HG03280 (cell line): ENCODE data around the gene PLN.
A peak's percentile ranks its signal among the peaks of the same experiment; 100 is the strongest.

Source experiments
- ATAC-seq: cut with Tn5 transposase; IDR thresholded peaks from one replicate; pipeline ENCODE4 v1.9.1; 2021; ENCODE audit warnings: mild to moderate bottlenecking, moderate library complexity; ENCODE audit not compliant: unreplicated experiment

PLN gene

DNA sequence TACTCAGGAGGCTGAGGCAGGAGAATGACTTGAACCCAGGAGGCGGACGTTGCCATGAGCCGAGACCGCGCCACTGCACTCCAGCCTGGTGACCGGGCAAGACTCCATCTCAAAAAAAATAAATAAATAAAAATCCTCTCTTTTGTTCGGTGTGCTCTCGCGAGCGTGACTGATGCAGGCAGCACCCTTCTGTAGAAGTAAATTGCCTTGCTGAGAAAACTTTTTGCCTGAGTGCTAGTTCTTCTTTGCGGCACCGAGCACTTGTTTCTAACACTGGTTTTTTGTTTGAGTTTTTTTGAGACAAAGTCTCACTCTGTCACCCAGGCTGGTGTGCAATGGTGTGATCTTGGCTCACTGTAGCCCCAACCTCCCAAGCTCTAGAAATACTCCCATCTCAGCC lies 30.5 kb downstream of the PLN start:
- ATAC-seq = no peak

DNA sequence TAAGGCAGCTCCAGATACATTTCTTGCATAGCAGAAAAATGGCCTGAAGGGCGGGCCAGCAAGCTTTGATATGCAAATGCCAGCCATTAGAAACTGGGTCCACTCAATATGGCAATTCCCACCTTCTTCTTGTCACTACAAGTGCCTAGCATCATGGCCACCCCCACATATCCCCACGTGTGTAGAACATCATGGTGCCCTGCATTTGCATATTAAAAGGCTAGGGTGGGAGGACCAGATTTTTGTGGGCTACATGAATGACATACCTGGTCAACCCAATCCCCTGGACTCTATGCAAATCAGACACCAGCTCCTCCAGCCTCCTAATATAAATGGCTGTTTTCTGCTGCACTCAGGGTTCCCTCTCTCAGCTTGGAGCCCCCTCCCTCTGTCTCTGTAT lies 31.7 kb downstream of the PLN start:
- no peak for ATAC-seq

DNA sequence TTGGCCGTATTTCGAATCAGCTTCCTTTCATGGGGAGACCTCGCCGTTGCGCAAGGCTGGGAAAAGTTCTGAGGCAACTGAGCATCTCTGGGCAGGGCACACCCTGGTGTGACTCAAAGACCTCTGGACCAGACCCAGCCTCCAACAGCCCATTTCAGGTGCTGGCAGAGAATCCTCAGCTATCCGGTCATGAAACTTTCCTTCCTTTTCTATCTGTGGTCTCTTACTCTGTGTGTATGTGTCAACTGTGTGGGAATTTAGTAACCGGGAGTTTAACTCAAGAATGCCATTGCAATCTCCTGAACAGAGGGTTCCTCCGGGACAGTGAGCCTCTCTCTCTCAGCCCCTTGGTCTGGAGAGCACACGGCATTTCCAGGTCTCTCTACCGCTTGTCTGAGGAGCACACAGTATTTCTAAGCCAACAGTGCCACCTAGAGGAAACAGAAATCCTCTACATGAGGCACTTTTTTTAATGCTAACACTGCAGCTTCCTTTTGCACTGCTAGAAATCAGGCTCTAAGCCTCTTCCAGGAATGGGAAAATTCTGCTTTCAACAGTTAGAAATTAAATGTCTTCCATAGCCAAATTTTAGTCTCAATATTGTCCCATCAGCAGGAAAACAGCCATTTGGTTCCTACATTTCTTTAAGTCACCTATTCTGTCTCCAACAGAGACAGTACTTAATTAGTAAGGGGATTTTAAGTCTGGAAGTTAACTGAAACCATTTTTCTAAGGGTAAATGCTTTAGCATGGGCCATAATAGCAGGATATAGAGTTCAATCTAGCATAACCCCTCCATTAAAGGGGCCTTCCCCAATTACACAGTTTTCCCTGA lies 32.7 kb downstream of the PLN start:
- ATAC-seq = peak; percentile 72

DNA sequence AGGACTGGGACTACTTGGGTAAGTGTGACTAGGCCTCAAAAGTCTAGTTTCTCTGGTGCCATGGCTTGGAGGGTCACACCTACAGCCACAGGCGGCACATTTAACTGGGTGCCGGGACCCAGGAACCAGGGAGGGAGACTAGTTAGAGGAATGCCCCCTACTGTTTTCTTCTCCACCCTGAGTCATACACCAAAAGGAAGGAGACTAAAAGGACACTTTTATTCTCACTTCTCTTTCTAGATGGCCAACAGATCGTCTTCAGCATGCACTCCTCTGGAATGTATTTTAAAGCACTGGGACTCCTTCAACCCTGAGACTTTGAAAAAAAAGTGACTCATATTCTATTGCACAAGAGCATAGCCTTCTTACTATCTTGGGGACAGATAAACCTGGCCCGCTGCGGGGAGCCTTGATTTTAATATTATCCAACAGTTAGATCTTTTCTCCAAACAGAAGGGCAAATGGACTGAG lies 33.4 kb downstream of the PLN start:
- ATAC-seq = no peak

- no peak for ATAC-seq
Observed at GRCh38 chr6:118584911-118585310, 36.8 kb downstream of the PLN start.

DNA sequence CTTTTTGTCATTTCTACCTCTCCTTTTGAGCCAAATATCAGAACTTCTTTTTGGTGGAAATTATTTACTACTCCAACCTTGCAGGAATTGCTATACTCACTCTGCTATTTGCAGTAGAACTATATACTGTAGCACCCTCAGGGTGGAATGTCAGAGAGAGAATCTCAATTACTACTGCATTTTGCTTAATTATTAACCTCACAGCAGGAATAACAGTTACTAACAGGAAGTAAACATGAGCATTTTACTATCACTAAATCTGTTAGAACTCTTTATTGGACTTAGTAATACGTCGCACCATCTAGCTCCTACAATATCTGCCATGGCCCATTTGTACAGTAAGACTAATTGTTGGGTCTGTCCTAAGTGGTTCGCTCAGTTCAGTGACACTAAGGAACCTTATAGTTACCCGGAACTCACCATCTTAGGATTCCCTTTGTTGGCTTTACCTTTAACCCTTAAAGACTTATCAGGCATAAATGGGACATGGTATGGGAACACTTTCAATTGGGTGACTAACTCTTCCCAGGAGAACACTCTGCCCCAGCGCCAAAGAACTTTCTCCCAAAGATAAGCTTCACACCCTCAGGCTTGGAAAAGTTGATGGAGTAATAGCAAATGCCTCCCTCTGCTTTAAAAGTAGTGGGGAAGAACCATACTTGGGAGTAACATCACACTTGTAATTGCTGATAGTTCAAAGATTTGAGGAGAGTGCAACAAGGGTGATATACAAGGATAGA lies 38.8 kb downstream of the PLN start:
- ATAC-seq = no peak

GRCh38 chr6:118588626-118589025 lies 40.5 kb downstream of the PLN start:
- ATAC-seq = no peak

DNA sequence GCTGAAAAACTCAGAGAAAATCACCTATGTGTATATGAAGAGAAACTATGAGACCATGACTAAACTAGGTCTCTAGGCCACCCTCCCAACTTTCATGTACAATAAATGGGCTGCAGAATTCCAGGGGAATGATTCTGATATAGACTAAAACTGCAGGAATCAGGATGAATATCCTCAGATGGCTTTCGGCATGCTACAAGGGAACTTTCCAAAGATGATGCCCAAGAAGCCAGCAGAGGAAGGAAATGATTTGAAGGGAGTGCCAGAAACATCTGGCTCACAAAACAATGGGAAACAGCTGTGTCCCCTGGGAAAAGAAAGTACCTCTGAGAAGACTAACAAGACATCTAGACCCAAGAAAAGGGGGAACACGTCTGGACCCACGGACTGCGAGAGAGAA lies 41.1 kb downstream of the PLN start:
- no peak for ATAC-seq

GRCh38 chr6:118589649-118590365 lies 41.7 kb downstream of the PLN start:
- no peak for ATAC-seq

DNA sequence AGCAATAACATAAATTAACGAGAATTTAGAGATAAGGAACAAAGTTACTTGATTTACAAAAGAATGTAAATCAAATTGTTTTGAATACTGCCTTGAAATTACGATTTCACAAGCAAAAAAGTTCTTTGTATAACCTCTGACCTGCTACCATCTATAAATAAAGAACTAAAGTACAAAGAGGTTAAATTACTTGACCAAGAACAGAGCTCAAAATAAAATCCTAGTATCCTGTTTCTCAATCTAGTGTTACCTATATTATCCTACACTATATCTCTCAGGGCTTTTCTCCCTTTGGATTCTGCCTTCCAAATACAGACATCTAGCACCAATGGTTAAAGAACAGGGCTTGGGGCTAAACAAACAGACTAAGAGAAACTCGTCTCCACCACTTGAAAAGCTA lies 43.8 kb downstream of the PLN start:
- no peak for ATAC-seq

GRCh38 chr6:118594877-118595276 lies 46.8 kb downstream of the PLN start:
- no peak for ATAC-seq

GRCh38 chr6:118596774-118597320 lies 48.8 kb downstream of the PLN start:
- ATAC-seq = no peak

GRCh38 chr6:118597636-118598035 lies 49.5 kb downstream of the PLN start:
- no peak for ATAC-seq

- no peak for ATAC-seq
Observed at GRCh38 chr6:118598324-118598723, 50.2 kb downstream of the PLN start.

DNA sequence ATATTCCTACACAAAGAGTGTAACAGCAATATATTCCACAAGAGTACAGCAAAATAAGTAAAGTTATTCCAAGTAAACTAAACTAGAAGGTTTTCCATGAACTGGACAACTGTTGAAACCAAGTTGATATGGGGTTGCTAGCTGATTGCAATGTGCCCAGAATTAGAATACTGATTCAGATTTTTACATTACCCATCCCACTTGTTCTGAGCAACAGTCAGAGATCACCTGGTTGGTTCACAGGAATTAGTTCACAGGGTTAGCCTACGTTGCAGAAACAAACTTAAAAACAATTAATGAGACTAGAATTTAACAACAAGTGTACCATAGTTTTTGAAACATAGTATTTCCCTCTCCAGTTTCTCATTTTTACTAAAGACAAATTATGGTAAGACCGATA lies 54.2 kb downstream of the PLN start:
- no peak for ATAC-seq

DNA sequence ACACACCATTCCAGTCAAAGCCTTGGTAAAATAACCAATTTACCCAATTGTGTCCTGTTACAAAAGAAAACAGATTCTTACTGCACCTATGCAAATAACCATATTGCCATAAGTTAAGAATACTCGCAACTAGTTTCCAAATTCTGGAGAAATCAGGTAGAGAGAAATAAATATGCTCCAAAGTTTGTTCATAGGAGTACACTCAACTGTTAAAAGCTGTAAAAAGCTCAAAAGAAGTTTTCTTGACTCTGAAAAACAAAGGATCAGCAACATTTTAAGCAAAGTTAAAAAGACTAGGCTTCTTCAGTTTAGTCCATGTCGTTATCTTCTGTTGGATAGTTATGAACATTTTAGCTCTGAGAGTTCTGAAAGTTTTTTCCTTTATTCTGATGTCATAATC lies 55.3 kb downstream of the PLN start:
- ATAC-seq = no peak

DNA sequence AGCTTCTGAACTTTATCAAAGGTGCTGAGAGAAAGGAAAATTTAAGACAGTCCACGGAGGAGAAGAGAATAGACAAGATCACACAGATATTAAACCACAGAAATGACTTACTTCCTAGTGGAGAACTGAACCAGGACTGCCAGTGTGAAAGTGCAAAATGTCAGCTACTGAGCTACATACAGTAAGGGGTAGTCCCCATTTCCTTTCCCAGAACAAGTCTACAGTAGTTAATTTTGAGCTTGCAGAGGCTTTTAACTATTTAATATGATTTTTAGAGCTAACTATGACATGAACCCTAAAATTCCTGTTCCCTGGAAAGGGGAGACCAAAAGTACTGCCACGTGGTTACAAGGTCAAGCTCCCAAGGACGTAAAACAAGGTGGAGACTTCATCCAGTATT lies 58.2 kb downstream of the PLN start:
- no peak for ATAC-seq

DNA sequence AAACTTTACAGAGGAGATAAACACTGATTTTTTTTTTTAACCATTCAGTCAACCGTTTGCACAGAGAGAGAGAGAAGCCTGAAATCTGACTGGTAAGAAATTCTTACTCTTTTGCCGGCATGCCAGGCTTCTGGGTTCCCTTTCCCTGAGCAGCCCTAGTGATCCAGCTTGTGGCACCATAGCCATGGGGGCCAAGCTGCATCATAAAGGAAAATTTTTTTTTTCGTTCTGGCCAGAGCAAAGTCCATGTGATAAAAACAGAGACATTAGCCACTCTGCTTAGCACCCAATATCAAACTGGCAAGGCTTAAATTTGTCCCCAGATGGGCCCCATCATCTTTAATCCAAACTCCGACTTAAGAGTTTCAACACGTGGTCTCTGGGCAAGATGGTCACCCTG lies 58.8 kb downstream of the PLN start:
- no peak for ATAC-seq
